NOMO-1 treated with DMSO at 0.1 percent for 48 hours (cell line): ENCODE results near the gene HECW1.

Source experiments
- DNase-seq: peaks from one replicate; lab custom pipeline; 2025; ENCODE audit not compliant: unreplicated experiment; lab: John Stamatoyannopoulos, UW

Gene HECW1

DNA sequence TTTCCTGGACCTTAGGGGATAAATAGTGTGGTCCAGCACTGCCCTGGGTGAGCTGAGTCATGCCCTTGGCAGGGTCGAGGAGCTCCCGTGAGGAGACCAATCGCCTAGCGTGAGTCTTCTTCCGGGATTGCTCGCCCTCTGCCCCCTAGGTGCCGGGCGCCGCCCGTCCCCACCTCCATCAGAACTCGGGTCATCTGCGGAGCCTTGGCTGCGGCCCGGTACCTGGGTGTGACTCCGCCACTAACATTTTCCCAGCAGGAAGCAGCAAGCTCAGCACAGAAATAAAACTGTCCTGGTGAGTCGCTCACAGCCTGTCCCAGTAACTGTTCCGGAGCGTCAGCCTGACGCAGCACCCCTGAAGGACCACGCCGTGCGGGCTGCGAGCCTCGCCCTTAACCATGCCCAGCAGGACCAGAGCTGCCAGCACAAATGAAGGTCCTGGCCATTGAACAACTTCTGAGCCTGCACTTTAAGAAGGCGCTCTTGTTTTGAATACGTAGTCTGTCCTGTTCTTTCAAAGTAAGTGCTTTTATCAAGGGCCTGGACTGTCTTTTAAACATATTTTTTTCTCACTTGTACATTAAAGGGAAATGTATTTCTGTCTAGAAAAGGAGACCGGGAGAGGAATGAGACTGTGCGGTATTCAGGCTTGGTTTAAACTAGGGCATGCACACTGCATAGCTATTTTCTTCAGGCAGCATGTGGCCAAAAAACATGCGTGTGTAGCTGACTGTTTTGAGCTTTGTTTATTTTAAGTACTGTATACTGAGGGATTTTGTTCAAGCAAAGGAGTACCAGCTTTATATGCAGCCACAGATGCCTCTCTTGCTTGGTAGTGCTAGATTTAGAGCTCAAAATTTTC, 136.7 kb downstream of the HECW1 start:
- no peak for DNase-seq

GRCh38 chr7:43249823-43250145, 137.3 kb downstream of the HECW1 start:
- no peak for DNase-seq

DNA sequence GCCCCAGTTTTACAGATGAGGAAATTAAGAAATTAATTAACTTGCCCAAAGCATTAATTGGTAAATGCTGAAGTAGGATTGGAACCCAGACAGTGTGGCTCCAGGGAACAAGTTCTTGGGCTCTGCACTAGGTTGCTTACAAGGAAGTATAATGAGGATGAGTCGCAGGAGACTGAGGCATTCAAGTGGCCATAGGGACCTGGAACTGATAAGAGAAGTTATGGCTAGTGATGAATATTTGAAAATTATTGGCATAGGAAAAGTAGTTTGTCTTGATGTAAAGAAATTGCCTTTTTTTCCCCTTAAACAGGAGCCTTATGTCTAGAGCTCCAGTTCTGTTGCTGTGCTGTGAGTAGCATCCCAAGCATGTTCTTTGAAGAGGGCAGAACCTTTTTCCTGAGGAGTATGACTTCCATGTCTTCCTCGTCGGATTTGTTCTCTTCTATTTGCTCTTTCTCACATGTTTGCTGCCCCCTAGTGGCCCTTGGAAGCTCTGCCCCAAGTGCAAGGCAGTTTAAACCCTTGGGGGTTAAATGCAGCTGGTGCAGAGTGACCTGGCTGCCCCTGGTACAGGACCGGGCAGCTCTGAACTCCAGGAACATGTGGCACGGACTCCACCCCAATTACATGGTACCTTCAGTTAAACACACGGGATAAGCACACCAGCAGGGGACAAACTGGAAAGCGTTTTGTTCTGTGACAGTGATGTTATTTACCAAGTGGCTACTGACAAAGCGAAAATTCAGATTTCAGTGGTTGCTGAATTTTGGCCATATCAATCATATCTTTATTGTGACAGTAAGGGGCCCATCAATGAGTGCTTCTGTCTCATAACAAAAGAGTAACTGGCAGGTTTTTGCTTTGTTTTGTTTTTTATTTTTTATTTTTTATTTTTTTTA, 148.8 kb downstream of the HECW1 start:
- DNase-seq = peak; percentile 55

- no peak for DNase-seq
Observed at GRCh38 chr7:43265139-43265538, 152.7 kb downstream of the HECW1 start.

DNA sequence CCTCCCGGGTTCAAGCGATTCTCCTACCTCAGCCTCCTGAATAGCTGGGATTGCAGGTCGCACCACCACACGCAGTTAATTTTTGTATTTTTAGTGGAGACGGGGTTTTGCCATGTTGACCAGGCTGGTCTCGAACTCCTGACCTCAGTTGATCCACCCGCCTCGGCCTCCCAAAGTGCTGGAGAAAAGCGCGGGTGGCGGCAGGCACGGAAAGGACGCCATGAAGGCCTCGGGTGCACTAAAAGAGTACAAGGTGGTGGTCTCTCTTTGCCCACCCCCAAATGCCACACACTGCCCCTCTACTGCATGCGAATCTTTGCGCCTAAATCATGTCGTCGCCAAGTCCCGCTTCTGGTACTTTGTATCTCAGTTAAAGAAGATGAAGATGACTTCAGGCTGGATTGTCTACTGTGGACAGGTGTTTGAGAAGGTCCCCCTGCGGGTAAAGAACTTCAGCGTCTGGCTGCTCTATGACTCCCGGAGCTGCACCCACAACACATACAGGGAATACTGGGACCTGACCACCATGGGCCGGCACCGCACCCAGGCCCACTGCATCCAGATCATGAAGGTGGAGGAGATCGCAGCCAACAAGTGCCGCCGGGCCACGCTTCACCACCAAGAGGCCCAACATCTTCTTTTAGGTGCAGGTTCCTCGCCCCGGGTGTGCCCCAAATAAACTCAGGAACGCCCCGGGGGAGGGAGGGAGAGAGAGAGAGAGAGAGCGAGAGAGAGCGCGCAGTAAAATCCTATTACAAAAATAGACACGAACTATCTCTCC, 161.7 kb downstream of the HECW1 start:
- DNase-seq = no peak

DNA sequence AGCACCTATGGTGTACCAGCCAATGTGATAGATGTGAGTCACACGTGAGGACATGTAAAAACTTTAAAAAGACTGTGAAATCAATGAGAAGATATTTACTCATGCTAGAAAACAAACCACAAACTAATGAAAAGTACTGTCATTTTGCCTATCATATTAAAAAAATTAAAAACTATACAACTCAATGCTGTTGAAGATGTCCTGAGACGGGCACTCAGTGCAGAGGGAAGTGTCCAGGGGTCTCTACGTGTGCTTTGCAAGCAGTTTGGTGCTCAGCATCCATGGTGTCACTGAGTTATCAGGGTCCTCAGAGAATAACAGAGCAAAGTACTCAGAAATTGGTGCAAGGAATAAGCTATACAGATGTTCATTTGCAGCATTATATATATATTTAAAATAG, 162.3 kb downstream of the HECW1 start:
- DNase-seq = no peak

GRCh38 chr7:43276547-43276946, 164.1 kb downstream of the HECW1 start:
- no peak for DNase-seq

GRCh38 chr7:43278088-43278644, 165.7 kb downstream of the HECW1 start:
- no peak for DNase-seq

GRCh38 chr7:43281268-43281667, 168.8 kb downstream of the HECW1 start:
- DNase-seq = no peak

DNA sequence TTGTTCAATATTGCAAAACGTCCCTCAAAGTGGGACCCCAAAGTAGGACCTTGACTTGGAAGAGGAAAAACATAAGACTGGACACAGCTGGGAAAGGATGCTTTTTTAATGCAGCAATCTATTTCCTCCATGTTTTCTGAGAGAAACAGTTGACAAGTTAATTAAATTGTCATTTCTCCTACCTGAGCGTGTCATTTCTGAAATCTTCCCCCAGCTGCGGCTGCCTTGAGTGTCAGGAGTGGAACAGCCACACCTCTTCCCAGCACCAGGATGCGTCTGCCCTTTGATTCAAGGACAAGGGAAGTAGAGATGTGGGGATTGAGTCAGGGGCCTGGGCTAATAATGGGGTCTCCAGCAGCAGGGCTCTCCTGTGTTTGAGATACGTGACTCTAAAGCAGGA, 171.3 kb downstream of the HECW1 start:
- DNase-seq = no peak

- no peak for DNase-seq
Observed at GRCh38 chr7:43289826-43290225, 177.4 kb downstream of the HECW1 start.

DNA sequence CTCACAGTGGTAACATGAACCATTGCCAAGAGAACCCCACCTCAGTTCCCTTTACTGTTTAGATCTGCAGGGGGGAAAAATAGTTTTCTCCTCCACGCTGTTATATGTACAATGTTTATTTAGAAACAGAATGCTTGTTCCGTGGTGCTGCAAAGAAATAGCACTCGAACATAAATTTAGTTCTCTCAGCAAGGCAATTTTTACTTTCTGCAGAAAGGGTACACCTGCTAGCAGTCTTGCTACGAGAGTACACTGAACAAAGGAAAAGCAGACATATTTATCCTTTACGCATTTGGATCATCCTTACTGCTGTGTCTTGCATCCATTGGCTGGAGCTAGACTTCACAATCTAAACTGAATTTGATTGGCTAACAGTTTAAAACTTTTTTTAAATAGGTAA, 178.5 kb downstream of the HECW1 start:
- no peak for DNase-seq

- DNase-seq = no peak
Observed at GRCh38 chr7:43291789-43292188, 179.3 kb downstream of the HECW1 start.

- no peak for DNase-seq
Observed at GRCh38 chr7:43292384-43292783, 179.9 kb downstream of the HECW1 start.

DNA sequence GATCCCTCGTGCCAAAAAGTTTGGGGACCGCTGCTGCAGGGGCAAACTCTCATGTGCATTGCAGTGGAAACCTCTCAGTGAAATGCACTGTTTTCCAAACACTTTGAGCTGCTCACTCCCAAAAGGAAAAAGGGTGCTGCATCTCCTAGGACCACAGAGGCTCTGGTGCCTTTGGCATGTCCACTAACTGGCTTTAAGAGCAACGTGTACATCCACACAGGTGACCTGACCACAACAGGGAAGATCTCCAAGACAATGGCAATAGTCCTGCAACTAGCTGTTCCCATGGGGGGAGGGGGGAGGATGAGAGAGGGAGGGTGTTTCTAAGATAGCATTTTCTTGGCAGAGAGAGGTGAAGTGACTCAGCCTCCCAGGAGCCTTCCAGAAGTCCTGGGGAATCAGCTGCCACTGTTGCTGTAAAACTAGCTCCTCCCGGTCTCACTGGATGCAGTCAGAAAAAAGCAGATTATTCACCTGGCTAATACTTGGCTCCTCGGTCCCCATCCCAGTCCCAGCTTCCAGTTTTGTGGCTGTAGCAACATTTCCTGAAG, 181.7 kb downstream of the HECW1 start:
- no peak for DNase-seq

- DNase-seq = no peak
Observed at GRCh38 chr7:43295429-43295828, 183.0 kb downstream of the HECW1 start.

DNA sequence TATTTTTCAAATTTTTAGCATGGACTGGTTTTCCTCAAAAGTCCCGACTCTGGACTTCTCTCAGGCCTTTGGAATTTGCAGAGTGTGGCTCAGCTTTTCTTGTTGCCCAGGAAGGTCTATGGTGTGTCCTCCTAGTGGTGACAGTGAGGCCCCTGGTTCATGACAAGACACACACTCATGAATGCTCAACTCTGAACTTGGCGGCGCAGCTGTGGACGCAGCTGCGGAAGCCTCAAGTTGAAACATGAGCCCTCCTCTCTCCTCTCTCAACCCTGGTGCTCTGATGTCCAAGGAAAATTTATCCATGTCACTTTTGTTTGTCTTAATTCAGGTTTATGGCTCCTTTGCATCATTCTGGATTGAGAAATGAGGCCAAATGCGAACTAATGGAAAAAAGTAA, 183.9 kb downstream of the HECW1 start:
- no peak for DNase-seq

DNA sequence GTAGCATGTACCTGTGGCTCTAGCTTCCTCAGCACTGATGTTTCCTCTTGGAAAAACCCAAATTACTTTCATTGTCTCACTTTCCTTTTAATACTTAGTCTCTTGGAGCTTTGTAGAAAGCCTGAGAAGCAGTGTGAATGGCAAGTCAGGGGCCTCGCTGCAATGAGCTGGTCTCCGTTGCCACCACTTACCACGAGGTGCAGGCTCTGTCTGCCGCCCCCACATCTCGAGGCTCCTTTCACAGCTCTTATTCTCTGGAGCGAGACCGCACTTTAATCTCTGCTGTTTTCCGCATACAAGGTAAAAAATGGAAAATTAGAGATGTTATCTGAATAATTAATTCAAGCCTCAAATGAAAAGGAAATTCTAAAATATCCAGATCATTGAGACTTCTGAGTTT, 186.2 kb downstream of the HECW1 start:
- DNase-seq = no peak

- no peak for DNase-seq
Observed at GRCh38 chr7:43300121-43300520, 187.7 kb downstream of the HECW1 start.

DNA sequence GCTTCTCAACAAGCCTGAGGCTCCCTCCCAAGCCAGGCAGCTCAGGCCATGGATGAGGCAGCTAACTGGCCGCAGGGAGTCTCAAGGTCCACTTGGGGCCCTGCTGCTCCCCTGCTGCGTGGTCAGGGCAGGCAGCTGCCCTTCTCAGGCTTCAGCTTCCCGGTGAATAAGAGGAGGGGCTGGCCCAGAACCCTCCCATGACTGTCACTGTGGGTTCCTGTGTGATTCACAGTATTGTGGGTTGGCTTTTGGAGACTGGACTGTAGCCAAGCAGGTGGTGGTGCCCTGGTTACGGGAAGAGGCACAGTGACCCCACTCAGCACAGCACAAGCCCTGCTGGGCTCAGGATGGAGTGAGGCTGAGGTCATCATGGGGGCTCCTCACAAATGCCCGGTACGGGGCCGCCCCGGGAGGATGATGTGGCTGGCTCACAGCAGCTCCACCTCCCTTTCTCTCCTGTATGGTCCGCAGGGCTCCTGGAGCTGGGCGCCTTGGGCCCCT, 189.8 kb downstream of the HECW1 start:
- no peak for DNase-seq
